ENCODE measurements around the gene FHIP1A.

The FHIP1A gene

GRCh38 chr4:151408380-151408629, 671 bp upstream of the FHIP1A start:
- H3K4me3 ChIP-seq (ENCODE audit: insufficient read depth in 1 of 2, low read depth in 1 of 2, low read length in 2 of 2) = peak overlapping the region; percentile 70 to 83
- H3K36me3 ChIP-seq (ENCODE audit: control insufficient read depth in 1 of 2, insufficient read depth in 2 of 2, low read depth in 1 of 2, low read length in 2 of 2) = no peaks in the 10 kb centered on the region
- no peak overlapping the region for H2BK15ac ChIP-seq (ENCODE audit: low read depth, poor library complexity, severe bottlenecking)
- H4K91ac ChIP-seq (ENCODE audit: low read length) = no peak overlapping the region
- H3K4me2 ChIP-seq (ENCODE audit: low read length, poor library complexity, severe bottlenecking) = peak overlapping the region; percentile 71
- H2BK5ac ChIP-seq (ENCODE audit: low read depth, low read length, poor library complexity, severe bottlenecking) = no peak overlapping the region
- H4K8ac ChIP-seq (ENCODE audit: low read length) = no peak overlapping the region
- no peak overlapping the region for H3K23ac ChIP-seq (ENCODE audit: low read length in 2 of 2)
- H3K18ac ChIP-seq (ENCODE audit: low read depth in 1 of 2, low read length in 2 of 2) = no peak overlapping the region
- H3K27me3 ChIP-seq (ENCODE audit: control insufficient read depth in 1 of 2, insufficient read depth in 1 of 2, low read length in 2 of 2) = peaks cover 0 to 32% of the 10 kb centered on the region in 2 experiments
- H3K27ac ChIP-seq (ENCODE audit: low read length, poor library complexity, severe bottlenecking) = peak overlapping the region; percentile 50
- no peaks in the 10 kb centered on the region for H3K9me3 ChIP-seq (ENCODE audit: control insufficient read depth, low read length)
- H3K14ac ChIP-seq (ENCODE audit: low read length in 2 of 2) = no peak overlapping the region
- 2% methylated on average over 8 of the region's 8 CpGs for WGBS
- no peak overlapping the region for H2AFZ ChIP-seq (ENCODE audit: low read depth, low read length)
- no peak overlapping the region for H2AK5ac ChIP-seq (ENCODE audit: low read length, severe bottlenecking)
- H2BK120ac ChIP-seq (ENCODE audit: low read depth, low read length) = no peak overlapping the region
- peaks cover 13% of the 10 kb centered on the region for H3K4me1 ChIP-seq (ENCODE audit: control insufficient read depth, insufficient read depth, low read depth, low read length)
- H3K9ac ChIP-seq (ENCODE audit: low read length) = peak overlapping the region; percentile 73
- no peak overlapping the region for H2BK12ac ChIP-seq (ENCODE audit: low read length in 2 of 2)
- peaks cover 2% of the 10 kb centered on the region for H3K79me1 ChIP-seq (replicated peaks; ENCODE audit: low read length, poor library complexity, severe bottlenecking)
- DNase-seq = no peak
- no peak overlapping the region for H3K4ac ChIP-seq (ENCODE audit: low read depth in 1 of 2, low read length in 2 of 2)

- H3K4me1 ChIP-seq (ENCODE audit: control insufficient read depth, insufficient read depth, low read depth, low read length) = peaks cover 13% of the 10 kb centered on the region
- H3K4me2 ChIP-seq (ENCODE audit: low read length, poor library complexity, severe bottlenecking) = peak overlapping the region; percentile 95
- H2AK5ac ChIP-seq (ENCODE audit: low read length, severe bottlenecking) = no peak overlapping the region
- peak overlapping the region in 1 of 2 experiments; percentile 50 for H2BK12ac ChIP-seq (ENCODE audit: low read length in 2 of 2)
- H4K91ac ChIP-seq (ENCODE audit: low read length) = no peak overlapping the region
- peak; percentile 55 for DNase-seq
- no peak overlapping the region for H4K8ac ChIP-seq (ENCODE audit: low read length)
- H3K79me1 ChIP-seq (replicated peaks; ENCODE audit: low read length, poor library complexity, severe bottlenecking) = peaks cover 4% of the 10 kb centered on the region
- peak overlapping the region; percentile 69 to 73 for H3K4me3 ChIP-seq (ENCODE audit: insufficient read depth in 1 of 2, low read depth in 1 of 2, low read length in 2 of 2)
- WGBS = 5% methylated on average over 27 of the region's 27 CpGs
- H2BK15ac ChIP-seq (ENCODE audit: low read depth, poor library complexity, severe bottlenecking) = no peak overlapping the region
- H2BK5ac ChIP-seq (ENCODE audit: low read depth, low read length, poor library complexity, severe bottlenecking) = no peak overlapping the region
- no peak overlapping the region for H3K14ac ChIP-seq (ENCODE audit: low read length in 2 of 2)
- H3K27me3 ChIP-seq (ENCODE audit: control insufficient read depth in 1 of 2, insufficient read depth in 1 of 2, low read length in 2 of 2) = peaks cover 0 to 32% of the 10 kb centered on the region in 2 experiments
- no peaks in the 10 kb centered on the region for H3K36me3 ChIP-seq (ENCODE audit: control insufficient read depth in 1 of 2, insufficient read depth in 2 of 2, low read depth in 1 of 2, low read length in 2 of 2)
- peak overlapping the region; percentile 54 for H3K9ac ChIP-seq (ENCODE audit: low read length)
- H3K18ac ChIP-seq (ENCODE audit: low read depth in 1 of 2, low read length in 2 of 2) = no peak overlapping the region
- H3K4ac ChIP-seq (ENCODE audit: low read depth in 1 of 2, low read length in 2 of 2) = no peak overlapping the region
- H2BK120ac ChIP-seq (ENCODE audit: low read depth, low read length) = no peak overlapping the region
- H2AFZ ChIP-seq (ENCODE audit: low read depth, low read length) = no peak overlapping the region
- no peak overlapping the region for H3K27ac ChIP-seq (ENCODE audit: low read length, poor library complexity, severe bottlenecking)
- peak overlapping the region in 1 of 2 experiments; percentile 15 for H3K23ac ChIP-seq (ENCODE audit: low read length in 2 of 2)
- no peaks in the 10 kb centered on the region for H3K9me3 ChIP-seq (ENCODE audit: control insufficient read depth, low read length)
Observed at GRCh38 chr4:151409470-151410313, 716 bp downstream of the FHIP1A start.

- no peak for DNase-seq
- H3K27me3 ChIP-seq (ENCODE audit: control insufficient read depth in 1 of 2, insufficient read depth in 1 of 2, low read length in 2 of 2) = no peaks in the 10 kb centered on the region
- H3K27ac ChIP-seq (ENCODE audit: low read length, poor library complexity, severe bottlenecking) = peak overlapping the region; percentile 82
- H3K4me1 ChIP-seq (ENCODE audit: control insufficient read depth, insufficient read depth, low read depth, low read length) = peaks cover 10% of the 10 kb centered on the region
- H4K8ac ChIP-seq (ENCODE audit: low read length) = no peak overlapping the region
- no peak overlapping the region for H3K14ac ChIP-seq (ENCODE audit: low read length in 2 of 2)
- peaks cover 10% of the 10 kb centered on the region for H3K79me1 ChIP-seq (replicated peaks; ENCODE audit: low read length, poor library complexity, severe bottlenecking)
- no peak overlapping the region for H3K4ac ChIP-seq (ENCODE audit: low read depth in 1 of 2, low read length in 2 of 2)
- H3K9ac ChIP-seq (ENCODE audit: low read length) = no peak overlapping the region
- no peaks in the 10 kb centered on the region for H3K9me3 ChIP-seq (ENCODE audit: control insufficient read depth, low read length)
- no peak overlapping the region for H2AFZ ChIP-seq (ENCODE audit: low read depth, low read length)
- no peak overlapping the region for H3K4me2 ChIP-seq (ENCODE audit: low read length, poor library complexity, severe bottlenecking)
- H2BK15ac ChIP-seq (ENCODE audit: low read depth, poor library complexity, severe bottlenecking) = no peak overlapping the region
- H3K4me3 ChIP-seq (ENCODE audit: insufficient read depth in 1 of 2, low read depth in 1 of 2, low read length in 2 of 2) = no peak overlapping the region
- H3K36me3 ChIP-seq (ENCODE audit: control insufficient read depth in 1 of 2, insufficient read depth in 2 of 2, low read depth in 1 of 2, low read length in 2 of 2) = no peaks in the 10 kb centered on the region
- no peak overlapping the region for H2BK5ac ChIP-seq (ENCODE audit: low read depth, low read length, poor library complexity, severe bottlenecking)
- H2BK120ac ChIP-seq (ENCODE audit: low read depth, low read length) = no peak overlapping the region
- no peak overlapping the region for H2BK12ac ChIP-seq (ENCODE audit: low read length in 2 of 2)
- no peak overlapping the region for H3K23ac ChIP-seq (ENCODE audit: low read length in 2 of 2)
- no peak overlapping the region for H3K18ac ChIP-seq (ENCODE audit: low read depth in 1 of 2, low read length in 2 of 2)
- no peak overlapping the region for H4K91ac ChIP-seq (ENCODE audit: low read length)
- no peak overlapping the region for H2AK5ac ChIP-seq (ENCODE audit: low read length, severe bottlenecking)
Observed at GRCh38 chr4:151415978-151416377, 7.0 kb downstream of the FHIP1A start.

GRCh38 chr4:151417164-151417571, 8.2 kb downstream of the FHIP1A start:
- DNase-seq = no peak
- H3K4me1 ChIP-seq (ENCODE audit: control insufficient read depth, insufficient read depth, low read depth, low read length) = peaks cover 10% of the 10 kb centered on the region
- no peak overlapping the region for H4K8ac ChIP-seq (ENCODE audit: low read length)
- H3K4me2 ChIP-seq (ENCODE audit: low read length, poor library complexity, severe bottlenecking) = peak overlapping the region; percentile 16
- no peak overlapping the region for H3K9ac ChIP-seq (ENCODE audit: low read length)
- peaks cover 10% of the 10 kb centered on the region for H3K79me1 ChIP-seq (replicated peaks; ENCODE audit: low read length, poor library complexity, severe bottlenecking)
- H3K9me3 ChIP-seq (ENCODE audit: control insufficient read depth, low read length) = no peaks in the 10 kb centered on the region
- peak overlapping the region; percentile 57 for H2BK5ac ChIP-seq (ENCODE audit: low read depth, low read length, poor library complexity, severe bottlenecking)
- H3K23ac ChIP-seq (ENCODE audit: low read length in 2 of 2) = no peak overlapping the region
- peak overlapping the region; percentile 94 for H2AK5ac ChIP-seq (ENCODE audit: low read length, severe bottlenecking)
- peak overlapping the region; percentile 87 for H3K27ac ChIP-seq (ENCODE audit: low read length, poor library complexity, severe bottlenecking)
- H2BK15ac ChIP-seq (ENCODE audit: low read depth, poor library complexity, severe bottlenecking) = no peak overlapping the region
- no peak overlapping the region for H2AFZ ChIP-seq (ENCODE audit: low read depth, low read length)
- H3K14ac ChIP-seq (ENCODE audit: low read length in 2 of 2) = no peak overlapping the region
- H4K91ac ChIP-seq (ENCODE audit: low read length) = no peak overlapping the region
- H3K4ac ChIP-seq (ENCODE audit: low read depth in 1 of 2, low read length in 2 of 2) = no peak overlapping the region
- H3K4me3 ChIP-seq (ENCODE audit: insufficient read depth in 1 of 2, low read depth in 1 of 2, low read length in 2 of 2) = no peak overlapping the region
- H3K27me3 ChIP-seq (ENCODE audit: control insufficient read depth in 1 of 2, insufficient read depth in 1 of 2, low read length in 2 of 2) = no peaks in the 10 kb centered on the region
- WGBS = 99% methylated on average over 5 of the region's 5 CpGs
- H2BK12ac ChIP-seq (ENCODE audit: low read length in 2 of 2) = no peak overlapping the region
- H3K36me3 ChIP-seq (ENCODE audit: control insufficient read depth in 1 of 2, insufficient read depth in 2 of 2, low read depth in 1 of 2, low read length in 2 of 2) = no peaks in the 10 kb centered on the region
- no peak overlapping the region for H3K18ac ChIP-seq (ENCODE audit: low read depth in 1 of 2, low read length in 2 of 2)
- H2BK120ac ChIP-seq (ENCODE audit: low read depth, low read length) = no peak overlapping the region
